GM12872 (cell line): Measurements from ENCODE around the gene SCN3B.
A peak's percentile ranks its signal among the peaks of the same experiment; 100 is the strongest.

Source experiments
- TF ChIP-seq, protein P1 (sequence below): IDR thresholded peaks from 3 replicates; pipeline ENCODE4 v1.5.1; 2011; ENCODE audit warnings: low read depth, mild to moderate bottlenecking, low read length, moderate library complexity; ENCODE audit not compliant: insufficient read depth

The SCN3B gene

DNA sequence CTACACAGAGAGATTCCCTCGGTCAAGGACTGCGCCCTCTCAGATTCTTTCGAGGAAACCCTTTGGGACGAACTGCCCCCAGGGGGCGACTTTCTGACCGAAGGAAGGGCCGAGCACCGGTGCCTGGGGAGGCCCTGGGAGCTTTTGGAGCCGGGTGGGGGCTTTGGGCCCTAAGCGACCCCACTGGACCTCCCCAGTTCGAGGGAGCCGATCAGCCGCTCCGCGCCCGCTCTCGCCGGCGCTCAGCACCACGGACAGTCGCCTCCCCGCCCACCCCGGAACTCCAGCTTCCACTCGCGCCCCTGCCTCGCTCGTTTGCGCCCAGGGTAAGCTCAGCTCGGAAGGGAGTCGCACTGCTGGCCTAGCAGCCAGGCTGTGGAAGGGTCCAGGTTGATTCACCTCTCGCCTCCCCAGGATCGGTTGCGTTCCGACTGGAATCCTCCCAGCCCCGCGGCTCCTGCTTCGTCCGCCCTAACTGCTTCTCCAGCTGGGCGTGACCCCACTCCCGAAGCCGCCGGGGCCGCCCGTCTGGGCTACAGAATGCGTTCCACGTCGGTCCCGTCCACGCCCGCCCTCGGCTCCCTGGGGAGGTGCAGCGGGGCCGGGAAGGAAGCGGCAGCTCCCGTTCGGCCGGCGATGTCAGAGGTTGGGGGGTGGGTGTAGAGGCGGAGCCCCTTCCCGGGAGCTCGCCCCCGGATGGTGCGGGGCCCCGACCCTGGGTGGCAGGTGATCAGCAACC lies 428 bp downstream of the SCN3B start:
- TF ChIP-seq, protein P1, sequence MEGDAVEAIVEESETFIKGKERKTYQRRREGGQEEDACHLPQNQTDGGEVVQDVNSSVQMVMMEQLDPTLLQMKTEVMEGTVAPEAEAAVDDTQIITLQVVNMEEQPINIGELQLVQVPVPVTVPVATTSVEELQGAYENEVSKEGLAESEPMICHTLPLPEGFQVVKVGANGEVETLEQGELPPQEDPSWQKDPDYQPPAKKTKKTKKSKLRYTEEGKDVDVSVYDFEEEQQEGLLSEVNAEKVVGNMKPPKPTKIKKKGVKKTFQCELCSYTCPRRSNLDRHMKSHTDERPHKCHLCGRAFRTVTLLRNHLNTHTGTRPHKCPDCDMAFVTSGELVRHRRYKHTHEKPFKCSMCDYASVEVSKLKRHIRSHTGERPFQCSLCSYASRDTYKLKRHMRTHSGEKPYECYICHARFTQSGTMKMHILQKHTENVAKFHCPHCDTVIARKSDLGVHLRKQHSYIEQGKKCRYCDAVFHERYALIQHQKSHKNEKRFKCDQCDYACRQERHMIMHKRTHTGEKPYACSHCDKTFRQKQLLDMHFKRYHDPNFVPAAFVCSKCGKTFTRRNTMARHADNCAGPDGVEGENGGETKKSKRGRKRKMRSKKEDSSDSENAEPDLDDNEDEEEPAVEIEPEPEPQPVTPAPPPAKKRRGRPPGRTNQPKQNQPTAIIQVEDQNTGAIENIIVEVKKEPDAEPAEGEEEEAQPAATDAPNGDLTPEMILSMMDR: 0 out of 3 replicates have a peak, but pooled peaks have one; percentile 3

- TF ChIP-seq, protein P1: no peak
Observed at GRCh38 chr11:123653483-123653826, 969 bp downstream of the SCN3B start.

GRCh38 chr11:123652599-123652998 lies 1.8 kb downstream of the SCN3B start:
- TF ChIP-seq, protein P1: no peak

GRCh38 chr11:123650901-123651300 lies 3.5 kb downstream of the SCN3B start:
- TF ChIP-seq, protein P1: no peak

GRCh38 chr11:123645286-123645975 lies 9.0 kb downstream of the SCN3B start:
- TF ChIP-seq, protein P1: no peak

DNA sequence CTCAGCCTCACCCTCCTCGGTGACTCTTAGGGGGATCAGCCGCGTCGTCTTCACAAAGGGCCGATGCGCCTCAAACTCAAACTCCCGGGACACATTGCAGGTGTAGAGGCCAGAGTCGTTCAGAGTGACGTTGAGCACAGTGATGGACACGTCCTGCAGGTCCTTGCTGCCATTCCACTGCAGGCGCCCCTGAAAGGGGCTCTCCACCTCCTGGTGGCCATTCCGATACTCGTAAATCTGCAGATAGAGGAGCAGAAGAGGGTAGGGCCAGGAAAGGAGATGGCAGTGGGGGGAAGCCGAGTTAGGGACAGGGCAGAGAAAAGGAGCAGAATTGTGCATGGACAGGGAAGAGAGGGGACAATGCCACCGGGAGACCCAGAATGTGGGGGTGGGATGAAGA lies 12.0 kb downstream of the SCN3B start:
- TF ChIP-seq, protein P1: no peak

- TF ChIP-seq, protein P1: no peak
Observed at GRCh38 chr11:123641495-123641840, 13.0 kb downstream of the SCN3B start.
